SKM-1 treated with dmso at 0.1 percent for 144 hours (cell line): ENCODE data around the gene VPS13C.
"Not testable (repeated sequence)": the region's sequence is repeated elsewhere in the genome, so short reads cannot be mapped to it uniquely, and the experiment has no call there.

Source experiments
- DNase-seq: peaks from one replicate; lab custom pipeline; 2025; ENCODE audit not compliant: unreplicated experiment; lab: John Stamatoyannopoulos, UW

Gene VPS13C

DNA sequence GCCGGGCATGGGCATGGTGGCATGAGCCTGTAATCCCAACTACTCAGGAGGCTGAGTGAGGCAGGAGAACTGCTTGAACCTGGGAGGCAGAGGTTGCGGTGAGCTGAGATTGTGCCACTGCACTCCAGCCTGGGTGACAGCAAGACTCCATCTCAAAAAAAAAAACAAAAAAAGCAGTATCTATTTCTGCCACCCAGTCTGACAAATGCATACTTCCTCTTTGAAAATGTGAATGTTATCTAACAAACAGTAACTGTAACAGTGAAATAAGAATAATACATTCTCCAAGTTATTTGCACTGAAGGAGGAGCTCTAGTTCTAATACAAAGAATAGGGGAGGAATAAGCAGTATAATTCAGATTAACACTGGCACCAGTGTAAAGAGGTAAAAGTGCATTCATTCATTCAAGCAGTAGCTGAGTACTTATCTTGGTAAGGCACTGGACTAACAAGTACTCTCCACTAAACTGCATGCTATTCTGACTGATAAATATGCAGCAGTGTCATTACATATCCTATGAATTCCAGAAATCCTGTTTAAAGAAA lies 12.9 kb downstream of the VPS13C start:
- no peak for DNase-seq

GRCh38 chr15:62046078-62046743 lies 14.0 kb downstream of the VPS13C start:
- no peak for DNase-seq

DNA sequence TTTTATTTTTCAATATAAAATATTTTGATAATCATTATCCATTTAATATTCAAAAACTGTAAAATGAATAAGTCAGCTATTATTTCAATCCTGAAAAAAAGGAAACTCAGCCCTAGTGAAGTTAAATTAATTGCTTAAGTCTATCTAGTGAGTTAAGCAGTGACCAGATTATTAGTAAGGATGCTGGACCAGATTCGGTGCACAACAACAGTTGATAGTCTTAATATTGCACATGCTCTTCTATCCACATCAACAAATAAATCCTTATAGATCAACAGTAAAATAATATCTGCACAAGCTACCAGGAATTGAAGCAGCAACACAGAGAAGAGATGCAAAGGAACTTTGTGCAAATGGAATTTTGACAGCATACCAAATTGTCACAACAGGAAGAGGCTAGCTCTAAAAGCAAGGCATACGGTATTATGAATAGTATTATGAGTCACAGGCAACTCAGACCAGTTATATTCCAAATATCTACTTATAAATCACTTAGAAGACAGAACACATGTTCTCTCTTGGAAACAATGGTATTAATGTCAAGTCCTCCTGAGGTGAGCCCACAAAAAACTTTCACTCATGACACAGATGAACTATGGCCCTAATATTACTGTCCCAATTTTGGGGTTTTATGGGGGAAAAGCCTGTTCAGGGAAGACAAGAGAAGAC lies 24.9 kb downstream of the VPS13C start:
- DNase-seq: no peak

GRCh38 chr15:62027916-62028315 lies 32.3 kb downstream of the VPS13C start:
- no peak for DNase-seq

- DNase-seq: no peak
Measured at GRCh38 chr15:62027263-62027565, 33.0 kb downstream of the VPS13C start.

DNA sequence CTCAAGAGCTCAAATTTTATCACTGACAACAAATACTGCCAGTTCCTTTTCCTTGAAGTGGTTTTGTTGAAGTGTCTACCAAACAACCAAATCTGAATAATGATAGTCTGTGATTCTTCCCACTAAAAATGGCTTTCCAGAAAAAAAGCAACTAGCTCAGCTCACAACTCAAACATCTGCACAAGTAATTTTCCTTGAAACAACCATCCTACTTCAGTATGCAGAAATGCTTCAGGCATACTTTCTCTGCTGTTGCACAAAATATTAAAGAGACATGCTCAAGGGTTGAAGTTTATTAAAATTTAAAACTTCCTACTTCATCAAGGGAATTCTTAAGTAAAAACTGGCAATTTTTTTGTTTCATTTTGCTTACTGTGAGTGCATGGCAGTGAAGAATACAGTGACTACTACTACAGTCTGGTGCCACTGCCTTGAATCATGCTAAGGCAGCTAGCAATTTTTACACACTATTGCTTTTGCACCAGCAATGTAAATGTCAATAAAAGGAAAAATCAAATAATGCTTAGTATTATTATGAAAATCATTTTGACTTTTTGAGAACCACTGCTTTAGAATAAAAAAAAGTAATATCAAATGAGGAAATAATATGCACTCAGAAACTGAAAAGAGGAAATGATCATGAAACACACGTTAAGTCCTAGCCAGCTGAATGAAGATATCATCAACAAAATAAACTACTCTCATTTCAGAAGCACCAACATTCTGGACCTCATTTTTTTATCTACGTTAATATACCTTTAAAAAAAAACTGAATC lies 33.6 kb downstream of the VPS13C start:
- DNase-seq: no peak

GRCh38 chr15:62021991-62022600 lies 38.2 kb downstream of the VPS13C start:
- DNase-seq: no peak

DNA sequence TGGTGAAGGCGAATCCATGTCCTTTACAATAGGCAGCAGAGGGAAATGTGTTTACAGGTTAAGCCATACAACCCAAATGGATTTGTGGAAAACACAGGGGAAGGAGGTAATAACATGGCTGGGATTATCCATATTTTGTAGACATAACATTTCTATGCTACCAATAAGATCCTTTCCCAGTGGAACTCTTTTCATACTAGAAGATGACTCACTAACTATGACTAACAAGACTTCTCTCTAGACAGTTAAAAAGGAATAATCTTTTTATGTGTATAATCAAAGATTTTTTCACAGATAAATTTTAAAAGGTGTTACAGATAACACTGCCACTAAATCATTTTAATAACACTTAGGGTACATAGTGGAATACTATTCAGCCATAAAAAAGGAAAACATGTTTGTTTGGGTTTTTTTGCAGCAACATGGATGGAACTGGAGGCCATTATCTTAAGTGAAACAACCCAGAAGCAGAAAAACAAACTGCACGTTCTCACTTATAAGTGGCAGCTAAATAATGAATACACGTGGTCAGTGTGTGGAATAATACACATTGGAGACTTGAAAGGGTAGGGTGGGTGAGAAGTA lies 39.6 kb downstream of the VPS13C start:
- no peak for DNase-seq

DNA sequence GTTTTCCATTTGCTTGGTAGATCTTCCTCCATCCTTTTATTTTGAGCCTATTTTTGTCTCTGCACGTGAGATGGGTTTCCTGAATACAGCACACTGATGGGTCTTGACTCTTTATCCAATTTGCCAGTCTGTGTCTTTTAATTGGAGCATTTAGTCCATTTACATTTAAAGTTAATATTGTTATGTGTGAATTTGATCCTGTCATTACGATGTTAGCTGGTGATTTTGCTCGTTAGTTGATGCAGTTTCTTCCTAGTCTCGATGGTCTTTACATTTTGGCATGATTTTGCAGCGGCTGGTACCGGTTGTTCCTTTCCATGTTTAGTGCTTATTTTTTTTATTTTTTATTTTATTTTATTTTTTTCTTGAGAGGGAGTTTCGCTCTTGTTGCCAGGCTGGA lies 54.9 kb downstream of the VPS13C start:
- DNase-seq: not testable (repeated sequence)

- DNase-seq: no peak
Measured at GRCh38 chr15:61997786-61998185, 62.5 kb downstream of the VPS13C start.

GRCh38 chr15:61996056-61996635 lies 64.1 kb downstream of the VPS13C start:
- no peak for DNase-seq

DNA sequence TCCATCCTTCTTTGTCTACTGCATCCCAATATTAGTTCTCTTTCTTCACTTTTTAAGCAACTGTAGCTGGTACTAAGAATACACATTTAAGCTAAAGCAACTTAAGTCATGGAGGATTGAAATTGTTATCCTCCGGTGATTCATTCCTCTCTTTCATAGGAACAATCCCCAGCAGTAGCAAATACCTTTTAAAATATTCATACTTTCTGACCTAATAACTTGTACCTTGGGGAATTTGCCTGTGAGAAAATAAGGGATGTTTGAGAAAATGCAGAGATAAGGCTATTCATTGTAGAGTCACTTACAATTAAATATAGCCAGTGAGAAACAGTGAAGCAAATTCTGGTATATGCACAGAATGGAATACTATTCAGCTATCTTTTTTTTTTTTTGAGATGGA lies 66.0 kb downstream of the VPS13C start:
- DNase-seq: no peak

DNA sequence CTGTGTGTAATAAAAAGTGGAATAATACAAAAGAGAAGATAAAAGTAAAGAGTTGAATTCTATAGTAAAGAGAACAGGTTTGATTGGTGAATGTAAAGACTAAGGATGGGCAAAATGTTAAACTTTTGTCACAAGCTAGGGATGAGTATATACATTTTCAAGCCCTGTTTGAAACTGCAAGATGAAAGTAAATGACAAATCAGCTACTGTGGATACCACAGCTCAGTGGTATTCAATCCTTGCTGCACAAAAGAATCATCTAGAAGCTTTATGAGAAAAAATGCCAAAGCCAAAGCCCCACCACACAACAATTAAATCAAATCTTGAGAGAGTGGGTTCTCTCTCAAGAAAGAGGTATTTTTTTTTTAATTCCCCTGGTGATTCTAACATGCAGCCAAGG lies 67.7 kb downstream of the VPS13C start:
- no peak for DNase-seq

GRCh38 chr15:61989667-61990066 lies 70.6 kb downstream of the VPS13C start:
- DNase-seq: no peak

DNA sequence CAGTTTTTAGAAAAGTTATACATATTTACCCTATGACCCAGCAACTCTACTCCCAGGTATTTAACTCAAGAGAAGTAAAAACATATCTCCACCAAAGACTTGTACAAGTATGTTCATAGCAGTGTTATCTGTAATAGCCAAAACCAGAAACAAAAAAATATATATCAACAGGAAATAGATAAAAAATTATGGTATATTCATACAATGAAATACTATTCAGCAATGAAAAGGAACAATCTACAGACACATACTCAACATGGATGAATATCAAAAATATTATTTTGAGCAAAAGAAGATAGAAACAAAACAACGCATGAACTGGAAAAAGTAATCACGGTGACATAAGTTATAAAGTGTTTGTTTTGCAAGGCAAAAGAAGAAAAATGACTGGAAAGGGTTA lies 72.4 kb downstream of the VPS13C start:
- DNase-seq: no peak

- DNase-seq: no peak
Measured at GRCh38 chr15:61983081-61983480, 77.2 kb downstream of the VPS13C start.

GRCh38 chr15:61978225-61978624 lies 82.0 kb downstream of the VPS13C start:
- DNase-seq: no peak

DNA sequence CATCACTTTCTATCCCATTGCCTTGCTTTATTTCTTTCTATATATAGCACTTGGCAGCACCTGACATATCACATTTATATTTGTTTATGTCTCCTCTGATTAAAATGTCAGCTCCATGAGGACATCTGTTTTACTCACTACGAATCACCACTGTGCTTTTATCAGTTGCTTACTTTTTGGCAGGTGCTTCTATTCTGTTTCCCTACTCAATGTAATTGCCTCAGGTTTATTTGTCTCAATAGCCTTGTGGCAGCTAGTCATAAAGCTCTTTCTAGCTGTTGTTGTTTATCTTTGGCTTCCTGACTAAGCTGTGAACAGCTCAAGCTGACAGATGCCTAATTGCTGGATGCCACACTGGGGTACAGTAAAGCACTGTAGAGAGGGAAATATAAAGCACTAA lies 85.5 kb downstream of the VPS13C start:
- no peak for DNase-seq

- no peak for DNase-seq
Measured at GRCh38 chr15:61974118-61974517, 86.1 kb downstream of the VPS13C start.

- no peak for DNase-seq
Measured at GRCh38 chr15:61951949-61952348, 108.3 kb downstream of the VPS13C start.

GRCh38 chr15:61946778-61947177 lies 113.5 kb downstream of the VPS13C start:
- DNase-seq: no peak
